C4-2B (cell line): ENCODE measurements around the gene AGAP1.

Experiments used
- ZFX ChIP-seq: fragments of 450-650 bp; IDR thresholded peaks from 2 replicates; pipeline ENCODE4 v1.6.1; 2017
- TF ChIP-seq, protein P1 (sequence below): fragments of 450-650 bp; conservative IDR thresholded peaks from 2 replicates; pipeline ENCODE4 v1.5.1; 2017; ENCODE audit warnings: mild to moderate bottlenecking

DNA sequence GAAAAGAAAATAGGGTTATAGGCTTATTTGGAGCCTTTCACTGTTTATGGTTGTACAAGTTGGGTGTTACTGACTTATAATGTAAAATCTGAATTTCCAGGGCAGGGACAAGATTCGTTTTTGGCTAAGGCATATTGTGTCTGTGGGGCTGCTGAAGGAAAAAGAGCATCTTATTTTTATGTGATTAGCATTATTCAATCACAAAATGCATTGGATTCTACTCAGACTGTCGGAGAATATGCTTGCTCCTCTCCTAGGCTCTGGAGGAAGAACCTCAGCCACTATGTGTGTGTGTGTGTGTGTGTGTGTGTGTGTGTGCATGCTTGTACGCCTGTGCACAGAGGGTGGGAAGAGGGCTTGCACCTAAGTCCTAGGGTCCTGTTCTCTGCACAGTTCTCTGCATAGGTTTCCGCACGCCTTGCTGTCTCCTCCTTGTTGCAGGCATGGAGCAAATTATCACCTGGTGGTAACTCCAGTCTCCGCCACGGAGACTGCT is 44.3 kb downstream of the AGAP1 start:
- TF ChIP-seq, protein P1, sequence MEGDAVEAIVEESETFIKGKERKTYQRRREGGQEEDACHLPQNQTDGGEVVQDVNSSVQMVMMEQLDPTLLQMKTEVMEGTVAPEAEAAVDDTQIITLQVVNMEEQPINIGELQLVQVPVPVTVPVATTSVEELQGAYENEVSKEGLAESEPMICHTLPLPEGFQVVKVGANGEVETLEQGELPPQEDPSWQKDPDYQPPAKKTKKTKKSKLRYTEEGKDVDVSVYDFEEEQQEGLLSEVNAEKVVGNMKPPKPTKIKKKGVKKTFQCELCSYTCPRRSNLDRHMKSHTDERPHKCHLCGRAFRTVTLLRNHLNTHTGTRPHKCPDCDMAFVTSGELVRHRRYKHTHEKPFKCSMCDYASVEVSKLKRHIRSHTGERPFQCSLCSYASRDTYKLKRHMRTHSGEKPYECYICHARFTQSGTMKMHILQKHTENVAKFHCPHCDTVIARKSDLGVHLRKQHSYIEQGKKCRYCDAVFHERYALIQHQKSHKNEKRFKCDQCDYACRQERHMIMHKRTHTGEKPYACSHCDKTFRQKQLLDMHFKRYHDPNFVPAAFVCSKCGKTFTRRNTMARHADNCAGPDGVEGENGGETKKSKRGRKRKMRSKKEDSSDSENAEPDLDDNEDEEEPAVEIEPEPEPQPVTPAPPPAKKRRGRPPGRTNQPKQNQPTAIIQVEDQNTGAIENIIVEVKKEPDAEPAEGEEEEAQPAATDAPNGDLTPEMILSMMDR = no peak
- TF ChIP-seq ZFX = no peak
